Kasumi-1 (cell line): ENCODE data around the gene ABHD16A.

Source experiments
- DNase-seq, 2 experiments: peaks; one replicate each; lab custom pipeline; 2025; lab: John Stamatoyannopoulos, UW

ABHD16A gene

DNA sequence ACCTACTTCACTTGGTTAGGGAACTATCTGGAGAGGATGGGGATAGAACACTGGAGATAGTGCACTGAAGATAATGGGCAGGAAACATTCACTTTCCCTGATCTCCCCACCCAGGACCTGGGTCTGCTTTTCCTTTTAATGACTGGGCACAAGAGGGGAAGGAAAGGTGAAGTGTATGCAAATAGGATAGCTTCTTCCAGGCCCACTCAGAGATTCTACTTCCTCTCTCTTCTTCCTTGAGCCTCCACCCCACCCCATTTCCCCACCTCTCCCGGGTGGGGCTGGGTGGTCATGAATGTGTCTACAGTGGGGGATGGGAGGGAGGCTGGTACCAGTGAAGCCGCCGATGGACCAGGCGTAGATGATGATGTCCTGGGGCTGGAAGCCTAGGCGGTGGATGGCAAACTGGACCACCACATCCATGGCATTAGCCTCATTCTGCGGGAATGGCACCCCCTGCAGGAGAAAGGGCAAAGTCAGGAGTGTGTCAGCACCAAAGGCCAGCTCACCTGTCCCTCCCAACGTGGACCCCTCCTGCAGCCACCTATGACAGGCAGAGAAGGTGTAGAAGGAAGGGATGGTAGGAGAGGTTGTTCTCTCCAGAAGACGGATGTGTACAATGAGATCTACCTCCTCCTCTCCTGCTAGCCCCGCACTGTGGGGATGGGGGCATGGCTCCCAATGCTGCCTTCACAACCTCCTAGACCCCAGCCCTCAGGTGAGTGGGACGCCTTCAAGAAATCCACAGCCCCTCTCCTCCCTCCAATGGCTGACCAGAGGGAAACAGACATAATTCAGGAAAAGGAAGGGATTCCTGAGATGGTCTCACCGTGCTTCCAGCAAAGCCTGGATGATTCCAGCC, 13.6 kb downstream of the ABHD16A start:
- no peak for DNase-seq

DNA sequence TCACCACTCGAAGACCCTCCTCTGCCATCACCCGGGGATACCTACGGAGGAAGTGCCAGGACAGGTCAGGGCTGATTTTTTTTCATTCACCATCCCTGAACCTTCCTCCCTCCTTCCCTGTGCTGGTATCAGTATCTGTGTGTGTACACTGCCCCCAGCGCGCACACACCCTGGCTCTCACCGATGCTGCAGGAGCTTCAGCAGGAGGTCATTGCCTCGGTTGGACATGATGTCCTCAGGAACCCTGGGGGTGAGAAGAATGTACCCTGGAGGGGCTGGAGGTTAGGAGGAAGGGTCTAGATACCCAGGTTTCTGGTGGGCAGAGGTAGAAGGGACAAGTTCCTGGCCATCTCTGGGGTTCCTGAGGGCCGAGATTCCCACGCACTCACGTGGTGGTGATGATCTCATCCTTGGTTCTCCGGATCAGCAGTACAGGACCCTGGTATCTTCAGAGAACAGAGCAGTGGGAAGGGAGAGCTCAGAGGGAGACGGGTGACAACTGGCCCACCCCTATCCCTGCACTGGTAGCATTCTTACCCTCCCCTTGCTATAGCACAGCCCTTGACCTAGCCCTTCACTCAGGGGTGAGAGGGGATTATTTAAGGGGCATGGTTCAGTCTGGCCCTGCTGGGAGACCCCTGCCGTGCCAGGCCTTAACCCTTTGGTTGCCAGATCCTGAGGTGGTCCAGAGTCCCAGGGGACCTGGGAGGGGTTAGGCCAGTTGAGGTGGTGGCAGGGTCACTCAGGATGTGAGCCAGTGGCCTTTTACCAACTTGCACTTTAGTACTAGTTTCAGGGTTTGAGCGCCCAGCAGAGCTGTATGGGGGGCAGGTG, 15.0 kb downstream of the ABHD16A start:
- DNase-seq, result no peak

DNA sequence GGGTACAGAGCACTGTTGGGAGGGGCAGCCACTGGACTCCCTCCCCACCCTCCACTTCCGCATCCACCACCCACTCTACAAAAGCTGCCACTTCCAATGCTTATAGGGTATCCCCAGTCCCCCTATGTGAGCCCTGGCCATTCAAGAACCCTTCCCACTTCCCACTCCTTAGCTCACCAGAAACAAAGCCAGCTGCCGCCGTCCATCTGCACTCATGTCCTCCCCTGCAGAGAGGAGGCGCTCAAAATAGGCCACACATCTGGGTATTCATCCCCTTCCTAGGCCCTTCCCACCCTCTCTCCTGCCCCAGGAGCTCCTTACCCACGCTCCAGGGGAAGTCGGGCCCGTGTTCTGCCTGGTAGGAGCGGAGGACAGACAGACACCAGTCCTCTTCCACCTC, 15.8 kb downstream of the ABHD16A start:
- no peak for DNase-seq

DNA sequence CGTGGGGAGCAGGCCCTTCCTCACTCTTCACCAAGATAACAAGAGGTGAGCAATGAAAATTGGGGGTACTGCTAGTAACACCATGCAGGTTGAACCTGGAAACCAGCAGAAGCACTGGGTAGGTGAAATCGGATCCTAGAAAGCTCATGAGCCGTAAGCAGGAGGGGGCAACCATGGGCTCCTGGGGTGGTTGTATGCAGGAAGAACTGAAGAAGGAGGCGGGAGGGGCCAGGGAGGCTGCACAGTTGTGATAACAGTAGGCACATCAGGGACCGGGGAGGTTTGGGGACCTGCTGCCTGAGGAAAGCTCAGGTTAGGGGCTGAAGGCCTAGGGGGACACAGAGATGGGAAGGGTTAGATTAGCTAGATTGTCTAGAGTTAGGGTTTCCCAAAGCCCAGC, 16.6 kb downstream of the ABHD16A start:
- DNase-seq, result no peak

DNA sequence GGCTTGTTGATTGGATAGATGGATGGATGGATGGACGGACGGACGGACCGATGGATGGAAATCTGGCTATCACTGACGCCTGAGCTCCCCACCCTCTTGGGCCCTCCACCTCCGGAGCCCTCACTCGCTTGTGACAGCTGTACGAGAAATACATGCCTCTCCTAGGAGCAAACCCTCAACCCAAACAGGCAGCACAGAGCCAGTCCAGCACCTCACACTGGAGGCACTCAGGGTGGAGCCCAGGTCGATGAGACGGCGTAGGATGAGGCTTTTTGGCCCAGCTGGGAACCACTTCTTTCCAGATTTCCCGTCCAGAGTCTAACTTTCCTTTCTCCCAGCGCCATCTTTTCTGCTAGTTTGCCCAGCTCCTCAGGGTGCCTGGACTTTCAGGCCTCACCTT, 19.5 kb downstream of the ABHD16A start:
- DNase-seq, result no peak

DNA sequence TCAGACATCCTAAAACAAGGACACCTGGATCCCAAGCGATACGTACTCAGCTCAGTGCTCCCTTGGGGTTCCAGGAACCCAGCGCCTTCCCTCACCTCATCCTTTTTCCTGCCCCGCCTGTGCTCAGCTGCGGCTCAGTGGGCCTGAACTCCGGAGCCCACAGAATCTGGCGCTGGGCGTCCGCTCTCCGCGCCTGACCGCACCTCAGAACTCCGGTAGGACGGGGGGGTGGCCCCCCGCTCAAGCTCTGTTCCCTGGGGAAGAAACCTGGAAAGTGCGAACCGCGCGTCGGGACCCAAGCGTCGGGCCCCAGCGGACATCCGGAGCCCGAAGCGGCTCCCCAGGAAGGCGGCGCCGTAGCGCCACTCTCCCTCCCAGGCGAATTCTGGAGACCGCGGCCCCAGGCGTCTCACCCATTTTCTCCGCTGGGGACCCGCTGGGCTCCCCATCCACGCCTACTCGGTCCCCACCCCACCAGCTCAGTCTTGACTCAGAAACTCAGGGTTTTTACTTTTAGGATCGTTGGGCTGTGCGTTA, 21.9 kb downstream of the ABHD16A start:
- peak; percentile 46 to 62 for DNase-seq

DNA sequence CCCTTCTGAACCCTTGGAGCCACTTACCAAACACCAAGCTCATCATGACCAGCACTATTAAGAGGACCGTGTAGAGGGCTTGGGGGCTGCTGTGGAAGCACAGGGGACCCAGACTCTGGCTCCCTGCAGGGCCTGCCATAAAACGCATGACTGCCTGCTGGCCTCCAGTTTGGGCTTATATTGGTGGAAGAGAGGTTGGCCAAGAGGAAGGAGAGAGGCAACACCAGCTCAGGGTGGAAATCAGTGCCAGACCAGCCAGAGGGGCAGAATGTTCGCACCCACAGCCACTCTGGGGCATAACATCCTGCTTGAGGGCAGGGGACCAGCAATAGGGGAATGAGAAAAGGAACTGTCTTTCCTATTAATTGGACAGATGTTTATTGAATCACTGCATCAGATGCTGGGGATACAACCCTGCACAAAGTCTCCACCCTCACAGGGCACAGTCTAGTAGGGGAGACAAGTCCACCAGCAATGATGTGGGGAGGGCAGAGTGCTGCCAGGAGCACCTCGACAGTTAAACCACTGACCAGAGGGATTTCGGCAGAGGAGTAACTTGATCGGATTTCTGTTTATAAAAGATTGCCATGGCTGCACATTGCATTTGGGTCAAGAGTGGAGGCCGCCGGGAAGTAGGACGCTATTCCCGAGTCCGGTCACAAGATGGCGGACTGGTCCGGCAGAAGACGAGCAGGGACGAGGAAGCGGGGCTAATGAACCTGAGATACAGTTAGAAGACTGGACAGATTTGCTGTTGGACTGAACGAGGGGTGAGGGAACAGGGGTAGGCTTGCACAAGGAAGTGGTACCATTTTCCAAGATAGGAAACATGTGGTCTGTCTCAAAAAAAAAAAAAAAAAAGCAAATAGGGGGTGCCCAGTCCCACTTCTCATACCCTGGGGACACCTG, 22.6 kb downstream of the ABHD16A start, which contains the start of gene LY6G5C:
TSS of gene LY6G5C (minus strand) at position 842 of the 909 bp plus-strand sequence. CDS start at position 148, 694 bp downstream.
- DNase-seq, result peak; percentile 78 to 86

DNA sequence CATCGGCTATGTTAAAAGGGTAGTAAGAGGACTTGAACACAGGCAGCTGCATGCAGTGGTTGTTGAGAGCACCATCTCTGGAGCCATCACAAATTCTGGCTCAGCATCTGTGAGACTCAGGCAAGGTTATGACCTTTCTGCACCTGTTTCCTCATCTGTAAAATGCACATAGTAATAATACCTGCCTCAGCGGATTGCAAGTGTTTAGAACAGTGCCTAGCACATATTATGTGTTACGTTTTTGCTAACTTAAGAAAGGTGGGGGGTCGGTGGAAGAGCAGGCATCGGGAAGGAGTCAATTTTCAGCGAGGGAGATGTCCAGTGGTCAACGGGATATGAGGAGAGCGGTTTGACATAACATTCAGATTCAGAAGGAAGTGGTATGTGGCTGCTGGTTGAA, 25.2 kb downstream of the ABHD16A start:
- no peak for DNase-seq

DNA sequence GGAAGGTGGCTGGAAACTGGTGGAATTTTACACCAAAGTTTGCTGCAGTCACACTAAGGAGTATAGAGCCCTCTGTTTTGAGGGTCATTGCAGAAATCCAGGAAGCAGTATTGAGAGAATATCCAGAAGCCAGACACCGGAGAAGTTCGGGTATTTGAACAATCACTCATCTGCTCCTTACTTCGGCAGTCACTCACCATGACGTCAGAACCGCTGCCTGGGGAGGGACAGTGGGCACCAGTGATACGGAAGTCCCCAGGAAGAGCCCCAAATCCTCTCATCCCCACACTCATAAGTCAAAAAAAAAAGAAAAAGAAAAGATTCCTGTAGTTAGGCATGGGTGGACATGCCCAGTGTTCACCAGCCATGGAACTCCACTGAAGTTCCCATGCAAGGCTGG, 26.2 kb downstream of the ABHD16A start:
- no peak for DNase-seq

DNA sequence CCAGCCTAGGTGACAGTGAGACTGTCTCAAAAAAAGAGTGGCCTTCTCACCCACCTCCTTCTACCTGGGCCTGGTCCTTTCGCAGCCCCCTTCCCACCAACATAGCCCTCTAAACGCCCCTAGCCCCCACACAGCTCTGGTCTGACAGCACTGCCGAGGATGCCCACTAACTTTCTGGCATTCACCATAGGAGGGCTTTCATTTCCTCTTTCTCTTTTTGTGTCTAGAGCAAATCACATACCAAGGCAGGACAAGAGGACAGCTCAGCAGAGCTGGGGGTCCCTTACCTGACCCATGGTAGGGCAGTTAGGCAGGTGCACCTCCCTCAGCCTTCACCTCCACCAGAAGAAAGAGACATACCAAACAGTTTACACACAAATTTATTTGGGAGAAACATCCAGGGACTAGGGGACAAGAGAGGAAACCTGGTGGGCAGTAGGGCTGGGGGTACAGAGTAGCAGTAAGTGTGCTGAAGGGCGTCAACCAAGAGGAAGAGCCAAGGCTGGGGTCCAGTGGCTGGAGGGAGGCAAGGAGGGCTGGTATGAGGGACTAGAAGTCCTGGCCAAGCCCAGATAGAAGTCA, 26.7 kb downstream of the ABHD16A start:
- no peak for DNase-seq

DNA sequence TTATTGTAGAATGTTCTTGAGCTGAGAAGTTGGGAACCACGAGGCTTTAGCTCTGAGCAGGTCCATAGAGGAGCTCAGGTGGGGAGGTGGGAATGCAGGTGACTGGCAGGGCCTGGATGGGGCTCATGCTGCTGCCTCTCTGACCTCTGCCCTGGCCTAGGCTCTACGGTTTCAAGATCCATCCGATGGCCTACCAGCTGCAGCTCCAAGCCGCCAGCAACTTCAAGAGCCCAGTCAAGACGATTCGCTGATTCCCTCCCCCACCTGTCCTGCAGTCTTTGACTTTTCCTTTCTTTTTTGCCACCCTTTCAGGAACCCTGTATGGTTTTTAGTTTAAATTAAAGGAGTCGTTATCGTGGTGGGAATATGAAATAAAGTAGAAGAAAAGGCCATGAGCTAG, 33.4 kb downstream of the ABHD16A start, which contains the start of gene LY6G5B:
TSS of gene LY6G5B (plus strand) at position 301 of the 400 bp plus-strand sequence. CDS start 975 bp downstream, outside the sequence.
- DNase-seq, result no peak

DNA sequence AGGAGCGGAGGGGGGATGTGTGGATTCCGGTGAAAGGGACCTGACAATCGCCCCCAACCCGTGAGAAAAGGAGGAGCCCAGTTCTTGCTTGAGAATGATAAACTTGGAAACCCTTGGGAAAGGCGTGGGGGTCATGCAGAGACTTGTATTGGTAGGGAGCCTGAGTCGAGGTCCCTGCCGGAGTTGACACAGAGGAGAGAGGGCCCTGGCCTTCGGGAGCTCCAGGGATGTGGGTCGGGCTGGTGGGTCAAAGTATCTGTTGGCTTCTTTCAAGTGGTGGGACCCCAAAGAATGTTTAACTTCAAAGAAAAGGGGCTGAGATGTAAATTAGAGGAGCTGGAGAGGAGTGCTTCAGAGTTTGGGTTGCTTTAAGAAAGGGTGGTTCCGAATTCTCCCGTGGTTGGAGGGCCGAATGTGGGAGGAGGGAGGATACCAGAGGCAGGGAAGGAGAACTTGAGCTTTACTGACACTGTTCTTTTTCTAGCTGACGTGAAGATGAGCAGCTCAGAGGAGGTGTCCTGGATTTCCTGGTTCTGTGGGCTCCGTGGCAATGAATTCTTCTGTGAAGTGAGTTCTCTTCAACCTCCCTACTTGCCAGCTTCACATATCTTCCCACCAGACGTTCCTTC, 36.7 kb downstream of the ABHD16A start:
- no peak for DNase-seq

DNA sequence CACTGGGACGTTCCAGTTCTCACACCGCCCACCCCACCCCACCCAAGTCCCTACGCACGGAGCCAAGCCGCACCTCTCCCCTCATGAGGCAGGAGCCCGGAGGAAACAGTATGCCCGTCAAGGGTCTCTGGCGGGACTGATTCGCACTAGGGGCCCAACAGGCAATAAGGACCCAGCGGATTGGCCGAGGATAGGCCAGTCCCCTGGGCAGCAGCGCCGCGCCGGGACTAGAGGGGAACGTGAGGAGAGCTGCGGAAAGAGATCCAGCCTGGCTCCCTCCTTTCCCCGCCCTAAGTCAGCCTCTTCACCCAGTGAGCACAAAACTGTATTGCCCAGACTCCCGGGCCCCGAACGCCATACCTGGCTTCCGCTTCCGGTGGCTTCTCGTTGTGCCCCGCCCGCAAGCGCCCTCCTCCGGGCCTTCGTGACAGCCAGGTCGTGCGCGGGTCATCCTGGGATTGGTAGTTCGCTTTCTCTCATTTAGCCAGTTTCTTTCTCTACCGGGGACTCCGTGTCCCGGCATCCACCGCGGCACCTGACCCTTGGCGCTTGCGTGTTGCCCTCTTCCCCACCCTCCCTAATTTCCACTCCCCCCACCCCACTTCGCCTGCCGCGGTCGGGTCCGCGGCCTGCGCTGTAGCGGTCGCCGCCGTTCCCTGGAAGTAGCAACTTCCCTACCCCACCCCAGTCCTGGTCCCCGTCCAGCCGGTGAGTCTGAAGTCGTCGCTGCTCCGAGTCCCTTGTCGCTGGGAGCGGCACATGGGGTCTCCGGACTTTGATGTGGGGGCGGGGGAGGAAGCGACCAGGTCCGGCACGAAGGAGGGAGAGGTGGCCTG, 37.4 kb downstream of the ABHD16A start, which contains the start of gene CSNK2B:
TSS of gene CSNK2B (plus strand) at position 580 of the 836 bp plus-strand sequence. CDS start 752 bp downstream, outside the sequence.
- DNase-seq, result peak; percentile 98 to 99

DNA sequence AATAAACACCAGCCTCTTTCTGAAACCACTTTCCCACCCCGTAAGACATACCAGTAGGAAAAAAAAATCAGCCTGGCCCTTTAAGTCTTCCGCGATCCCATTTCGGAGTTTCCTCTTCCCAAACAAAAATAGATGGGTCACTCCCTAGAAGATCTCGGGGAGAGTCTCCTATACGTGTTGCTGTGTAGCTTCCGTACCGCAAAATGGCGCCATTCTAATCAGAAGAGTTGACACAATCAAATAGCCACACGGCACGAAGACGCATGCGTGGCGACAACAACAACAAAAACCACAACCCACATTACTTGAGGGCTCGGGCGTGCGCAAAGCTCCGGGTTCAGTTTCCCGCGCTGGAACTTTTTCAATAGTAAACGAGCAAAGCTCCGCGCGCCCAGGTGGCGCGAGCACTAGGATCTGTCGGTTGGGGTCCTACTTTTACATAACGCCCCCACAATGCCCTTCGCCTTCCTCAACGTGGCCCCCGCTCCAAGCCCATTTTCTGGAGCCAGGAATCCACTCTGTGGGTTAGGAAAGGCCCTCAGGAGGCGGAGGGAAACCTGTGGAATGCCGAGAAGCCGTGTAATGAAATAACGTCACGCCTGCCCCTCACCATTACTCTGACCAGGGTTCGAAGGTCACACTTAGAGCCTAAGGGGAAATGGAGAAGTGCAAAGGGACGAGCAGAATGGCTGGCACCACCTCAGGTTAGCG, 38.2 kb downstream of the ABHD16A start, which contains the start of gene GPANK1:
TSS of gene GPANK1 (minus strand) at position 208 of the 711 bp plus-strand sequence. CDS start 519 bp downstream, outside the sequence.
- peak; percentile 88 to 90 for DNase-seq

DNA sequence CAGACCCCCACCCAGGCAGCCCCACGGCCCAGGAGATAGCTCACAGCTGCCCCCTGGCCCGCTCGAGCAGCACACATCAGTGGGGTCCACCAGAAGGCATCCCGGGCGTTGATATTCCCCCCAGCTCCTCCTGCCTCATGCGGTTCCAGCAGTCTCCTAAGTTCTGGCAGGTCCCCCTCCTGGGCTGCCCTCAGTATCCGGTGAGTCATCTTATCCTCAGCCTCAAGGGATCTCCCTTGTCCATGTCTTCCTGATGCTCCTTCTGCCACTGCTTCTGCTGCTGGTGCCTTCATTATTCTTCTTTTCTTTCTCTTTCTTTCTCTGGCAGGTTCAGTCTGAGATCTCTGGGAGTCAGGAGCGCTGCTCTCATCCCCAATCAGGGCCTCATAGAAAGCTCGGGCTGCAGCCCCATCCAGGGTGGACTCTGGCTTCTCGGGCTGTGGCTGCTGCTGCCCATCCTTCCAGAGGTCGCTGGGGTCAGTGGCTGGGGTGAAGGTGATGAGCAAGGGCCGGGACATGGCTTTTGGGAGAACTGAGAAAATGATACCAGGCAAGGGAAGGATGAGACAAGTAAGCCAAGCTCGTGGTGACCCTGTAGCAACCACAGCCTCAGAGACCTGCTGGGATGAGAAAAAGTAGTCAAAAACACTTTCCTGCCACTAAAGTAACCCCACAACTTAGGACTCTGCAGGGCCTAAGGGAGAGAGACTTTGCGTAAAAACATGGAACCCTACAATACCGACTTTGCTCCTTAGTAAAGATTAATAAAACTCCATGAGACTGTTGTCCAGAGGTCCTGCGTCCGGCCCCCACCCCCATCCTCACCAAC, 38.9 kb downstream of the ABHD16A start:
- DNase-seq, result peak; percentile 17 to 23

DNA sequence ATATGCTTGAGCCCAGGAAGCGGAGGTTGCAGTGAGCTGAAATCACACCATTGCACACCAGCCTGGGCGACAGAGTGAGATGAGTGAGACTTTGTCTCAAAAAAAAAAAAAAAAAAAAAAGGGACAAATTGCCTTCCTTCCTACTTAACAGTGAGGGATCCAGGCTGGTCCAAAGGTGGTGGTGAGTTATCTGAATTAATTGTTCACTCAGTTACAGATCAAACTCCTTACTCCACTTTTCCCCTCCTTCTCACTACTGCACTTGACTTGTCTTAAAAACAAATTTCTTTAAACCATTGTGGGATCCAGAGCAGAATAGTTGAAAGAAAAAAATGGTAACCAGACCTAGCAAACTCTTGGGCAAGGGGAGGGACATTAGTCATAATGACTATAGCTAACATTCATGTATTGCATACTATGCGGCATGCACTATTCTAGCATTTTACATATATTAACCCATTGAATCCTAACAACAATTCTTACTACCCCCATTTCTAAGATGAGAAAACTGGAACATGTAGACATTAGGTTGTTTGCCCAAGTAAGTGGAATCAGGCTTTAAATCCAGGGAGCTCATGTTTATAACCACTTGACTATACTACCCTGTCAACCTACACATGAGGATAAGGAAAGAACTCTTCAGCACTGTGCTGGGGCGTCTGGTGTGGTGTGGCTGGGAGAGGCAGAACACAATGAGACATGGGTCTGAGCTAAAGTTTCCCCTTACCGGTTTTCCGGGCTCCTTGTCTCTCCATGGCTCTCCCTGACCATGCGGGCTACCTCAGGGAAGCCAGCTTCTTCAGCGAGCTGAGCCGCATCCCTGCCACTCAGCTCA, 39.8 kb downstream of the ABHD16A start:
- no peak for DNase-seq
